ENCODE measurements around the gene MUC20.
"Not testable (repeated sequence)": the region's sequence is repeated elsewhere in the genome, so short reads cannot be mapped to it uniquely, and the experiment has no call there.

- not testable (repeated sequence) for TF ChIP-seq POLR2A, POLR2AphosphoS5 (IDR thresholded peaks at IDR 0.05; ENCODE audit: low read depth, low read length)
Observed at GRCh38 chr3:195770841-195771645, 50.3 kb downstream of the MUC20 start.

Measured in GM12892 (cell line).